ENCODE measurements around the gene CASTOR1. TPM values are rescaled to one million over a fixed set of nuclear protein-coding genes. Genes with fewer than 3 reads are reported as not detected.

Gene CASTOR1
- total and polyA plus RNA-seq, 2 donors (not counting 3 experiments of a cell fraction or from before 2014, with no cell fraction given), result 8.1 to 26.8 TPM

DNA sequence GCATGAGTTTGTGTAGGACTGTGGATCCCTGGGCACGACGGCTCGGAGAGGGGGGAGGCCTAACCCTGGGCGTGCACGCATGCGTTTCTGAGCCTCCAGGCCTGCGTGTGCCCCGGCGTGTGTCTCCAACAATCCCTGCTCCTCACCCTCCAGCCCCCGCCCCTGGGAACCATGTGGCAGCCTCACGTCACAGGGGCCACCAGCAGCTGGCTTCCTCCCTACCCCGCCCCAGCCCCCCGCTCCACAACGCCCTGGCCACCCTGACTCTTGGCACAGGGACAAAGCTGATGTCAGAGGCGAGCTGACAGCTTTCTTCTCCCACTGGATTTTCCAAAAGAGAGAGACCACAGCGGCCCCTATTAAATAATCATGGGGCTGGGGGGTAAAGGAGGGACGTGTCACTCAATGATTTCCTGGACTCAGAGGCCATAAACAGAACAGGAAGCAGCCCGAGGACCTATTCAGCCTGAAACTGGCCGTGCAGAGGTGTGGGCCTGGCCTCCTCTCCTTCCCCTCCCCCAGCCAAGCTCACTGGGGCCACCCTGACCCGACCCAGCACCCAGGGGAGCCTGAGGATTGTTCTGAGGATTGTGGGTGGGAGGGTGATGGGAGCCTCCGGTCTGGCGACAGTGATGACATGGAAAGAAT lies 36.0 kb downstream of the CASTOR1 start:
- DNase-seq (ENCODE audit: low read depth, low spot score) (no peak), FAIRE-seq (no peak)
- dilution Hi-C loops (cut with MboI; ENCODE audit: extremely low pct_ligation_motif_present, low sequenced_read_pairs) (no loop called here), intact Hi-C loops (cut with micrococcal nuclease) (no loop called here)
- no peak for TF ChIP-seq GATA2 (IDR thresholded peaks at IDR 0.05; ENCODE audit: insufficient read depth, insufficient read length, low read depth, low read length)
- no peak for TF ChIP-seq MYC (IDR thresholded peaks at IDR 0.05; ENCODE audit: low read depth, low read length)
- TF ChIP-seq, protein P1, sequence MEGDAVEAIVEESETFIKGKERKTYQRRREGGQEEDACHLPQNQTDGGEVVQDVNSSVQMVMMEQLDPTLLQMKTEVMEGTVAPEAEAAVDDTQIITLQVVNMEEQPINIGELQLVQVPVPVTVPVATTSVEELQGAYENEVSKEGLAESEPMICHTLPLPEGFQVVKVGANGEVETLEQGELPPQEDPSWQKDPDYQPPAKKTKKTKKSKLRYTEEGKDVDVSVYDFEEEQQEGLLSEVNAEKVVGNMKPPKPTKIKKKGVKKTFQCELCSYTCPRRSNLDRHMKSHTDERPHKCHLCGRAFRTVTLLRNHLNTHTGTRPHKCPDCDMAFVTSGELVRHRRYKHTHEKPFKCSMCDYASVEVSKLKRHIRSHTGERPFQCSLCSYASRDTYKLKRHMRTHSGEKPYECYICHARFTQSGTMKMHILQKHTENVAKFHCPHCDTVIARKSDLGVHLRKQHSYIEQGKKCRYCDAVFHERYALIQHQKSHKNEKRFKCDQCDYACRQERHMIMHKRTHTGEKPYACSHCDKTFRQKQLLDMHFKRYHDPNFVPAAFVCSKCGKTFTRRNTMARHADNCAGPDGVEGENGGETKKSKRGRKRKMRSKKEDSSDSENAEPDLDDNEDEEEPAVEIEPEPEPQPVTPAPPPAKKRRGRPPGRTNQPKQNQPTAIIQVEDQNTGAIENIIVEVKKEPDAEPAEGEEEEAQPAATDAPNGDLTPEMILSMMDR (IDR thresholded peaks at IDR 0.05; ENCODE audit: extremely low read depth in 1 of 2, insufficient read depth in 1 of 2, low read depth in 1 of 2, low read length in 2 of 2), result no peak
- TF ChIP-seq EZH2 (IDR thresholded peaks at IDR 0.05; ENCODE audit: borderline replicate concordance, low read depth, low read length, severe bottlenecking), result no peak
- no peak for TF ChIP-seq POLR2AphosphoS5 (IDR thresholded peaks at IDR 0.05; ENCODE audit: insufficient read depth, low read depth, low read length)
- no peak for TF ChIP-seq POLR2A (IDR thresholded peaks at IDR 0.05; ENCODE audit: low read depth, low read length)
- TF ChIP-seq, protein P2, sequence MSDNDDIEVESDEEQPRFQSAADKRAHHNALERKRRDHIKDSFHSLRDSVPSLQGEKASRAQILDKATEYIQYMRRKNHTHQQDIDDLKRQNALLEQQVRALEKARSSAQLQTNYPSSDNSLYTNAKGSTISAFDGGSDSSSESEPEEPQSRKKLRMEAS (IDR thresholded peaks at IDR 0.05; ENCODE audit: insufficient read depth, insufficient read length), result no peak
- TF ChIP-seq JUN (IDR thresholded peaks at IDR 0.05; ENCODE audit: borderline replicate concordance, insufficient read depth, insufficient read length, low read depth), result no peak
- no peak for TF ChIP-seq FOS (IDR thresholded peaks at IDR 0.05; ENCODE audit: borderline replicate concordance, insufficient read depth, low read length)
- no peak overlapping the region for H3K4me3 ChIP-seq (replicated peaks in 1 of 3; ENCODE audit: insufficient read depth in 1 of 3, low read depth in 1 of 3, low read length in 3 of 3)
- H3K79me2 ChIP-seq (ENCODE audit: control insufficient read depth, insufficient read depth, low read length), result no peaks in the 10 kb centered on the region
- H4K20me1 ChIP-seq (replicated peaks; ENCODE audit: control insufficient read depth, extremely low read depth, insufficient read depth, low read length), result no peaks in the 10 kb centered on the region
- no peak overlapping the region for H3K4me2 ChIP-seq (ENCODE audit: insufficient read depth, low read length)
- no peaks in the 10 kb centered on the region for H3K36me3 ChIP-seq (ENCODE audit: control insufficient read depth in 2 of 2, extremely low read depth in 1 of 2, insufficient read depth in 2 of 2, low read length in 2 of 2)
- H3K4me1 ChIP-seq (ENCODE audit: control insufficient read depth, extremely low read depth, insufficient read depth, low read length), result peaks cover 5% of the 10 kb centered on the region
- H3K27me3 ChIP-seq (ENCODE audit: control insufficient read depth in 2 of 2, insufficient read depth in 2 of 2, low read length in 2 of 2), result peaks cover 0 to 4% of the 10 kb centered on the region in 2 experiments
- ChIA-PET POLR2A (no interaction called here), CTCF (interaction anchor here (0.6 to 3.6 kb wide), 6 partner anchors 16 to 563 kb away, joined by 3 to 214 read pairs (median 4); no protein-coding TSS in a partner anchor)
- no peak overlapping the region for H2AFZ ChIP-seq (ENCODE audit: low read depth, low read length)
- no peak overlapping the region for H3K27ac ChIP-seq (ENCODE audit: insufficient read depth, low read depth, low read length)
- no peak overlapping the region for H3K9ac ChIP-seq (replicated peaks; ENCODE audit: extremely low read depth, insufficient read depth, low read length)
- BruUV-seq (replicated peaks), result no TSS peak
- no peaks in the 10 kb centered on the region for H3K9me1 ChIP-seq (replicated peaks; ENCODE audit: control insufficient read depth, extremely low read depth, insufficient read depth, low read length)
- H3K9me3 ChIP-seq (replicated peaks; ENCODE audit: control insufficient read depth, insufficient read depth, low read length), result no peaks in the 10 kb centered on the region

Data from endothelial cell of umbilical vein (primary cell).